GM12878 (cell line): ENCODE results near the gene RAB3A. TPM values are rescaled to one million over a fixed set of nuclear protein-coding genes. Genes with fewer than 3 reads are reported as not detected.

Source experiments
- ATAC-seq: fragments of 200-7000 bp; cut with Tn5 transposase; 3 replicates; pipeline ENCODE4 v1.9.1; 2020; ENCODE audit warnings: mild to moderate bottlenecking, moderate library complexity
- BruUV-seq: library from RNA; stranded (reverse); fragments of 400-500 nt; replicated peaks from 2 replicates; lab custom pipeline; 2021; lab: Mats Ljungman, UMichigan
- CTCF ChIA-PET: fragments of 300-600 bp; sonication (Branson Sonifier 250); formaldehyde crosslinking; extraction: SDS; loops from one replicate; lab custom pipeline; 2021; ENCODE audit warnings: inconsistent platforms; lab: Yijun Ruan, JAX
- POLR2A ChIA-PET: fragments of 350-600 bp; formaldehyde crosslinking; extraction: SDS; loops from one replicate; lab custom pipeline; 2021; ENCODE audit warnings: inconsistent platforms; lab: Charles Lee
- RAD21 ChIA-PET: fragments of 300-600 bp; sonication (Branson Sonifier 250); formaldehyde crosslinking; loops from one replicate; lab custom pipeline; 2023; ENCODE audit warnings: antibody characterized with exemption; ENCODE audit not compliant: unreplicated experiment; lab: Charles Lee
- SMC1A ChIA-PET: fragments of 300-600 bp; sonication (Branson Sonifier 250); formaldehyde crosslinking; loops from one replicate; lab custom pipeline; 2023; ENCODE audit not compliant: unreplicated experiment, uncharacterized antibody; lab: Charles Lee
- DNase-seq: peaks from one replicate; pipeline ENCODE4 v3.0.0-alpha.2; 2011; ENCODE audit warnings: low read depth, low spot score
- FAIRE-seq: peaks from 3 replicates; lab custom pipeline; 2011; peaks lifted over from hg19 to GRCh38; lab: Jason Lieb, UNC
- H2AFZ ChIP-seq: 2 replicates; pipeline ENCODE4 v1.6.0; 2011; ENCODE audit warnings: low read depth, low read length, control low read depth; ENCODE audit not compliant: control insufficient read depth
- H3K27ac ChIP-seq: 2 replicates; pipeline ENCODE4 v1.5.1; 2011; ENCODE audit warnings: control low read depth; ENCODE audit not compliant: control insufficient read depth, insufficient read depth
- H3K27me3 ChIP-seq, 2 experiments: replicated peaks in 1 of 2; 2 replicates each; pipeline versions ENCODE4 v1.6.0 to v1.6.1; 2011; ENCODE audit warnings: low read length in 1 of 2; ENCODE audit not compliant: control insufficient read depth in 2 of 2, insufficient read depth in 2 of 2
- H3K36me3 ChIP-seq, 2 experiments: 2 replicates each; pipeline ENCODE4 v1.5.1; 2011; ENCODE audit warnings: low read length in 1 of 2; ENCODE audit not compliant: control insufficient read depth in 2 of 2, insufficient read depth in 2 of 2
- H3K4me1 ChIP-seq: 2 replicates; pipeline ENCODE4 v1.6.1; 2011; ENCODE audit warnings: mild to moderate bottlenecking, low read length, moderate library complexity, mixed read lengths; ENCODE audit not compliant: control insufficient read depth, insufficient read depth
- H3K4me2 ChIP-seq: 2 replicates; pipeline ENCODE4 v1.6.0; 2011; ENCODE audit warnings: control low read depth; ENCODE audit not compliant: control insufficient read depth, insufficient read depth
- H3K4me3 ChIP-seq: fragments of 200-600 bp; sonication (generic); 2 replicates; pipeline ENCODE4 v1.5.1; 2016
- H3K79me2 ChIP-seq: 2 replicates; pipeline ENCODE4 v1.6.0; 2011; ENCODE audit warnings: low read length; ENCODE audit not compliant: control insufficient read depth, insufficient read depth
- H3K9ac ChIP-seq: 2 replicates; pipeline ENCODE4 v1.8.0; 2011; ENCODE audit warnings: low read length, control low read depth, mixed read lengths; ENCODE audit not compliant: control insufficient read depth, insufficient read depth
- H3K9me3 ChIP-seq: replicated peaks from 3 replicates; pipeline ENCODE4 v1.5.1; 2011; ENCODE audit warnings: mild to moderate bottlenecking, low read length; ENCODE audit not compliant: control insufficient read depth, insufficient read depth
- H4K20me1 ChIP-seq: 2 replicates; pipeline ENCODE4 v1.6.0; 2011; ENCODE audit not compliant: control insufficient read depth, insufficient read depth
- PRDM15 ChIP-seq: fragments of 450-650 bp; formaldehyde crosslinking; IDR thresholded peaks from 2 replicates; pipeline ENCODE4 v1.4.0; 2020; ENCODE audit warnings: mild to moderate bottlenecking, moderate library complexity
- RCOR1 ChIP-seq: conservative IDR thresholded peaks from 2 replicates; pipeline ENCODE4 v1.6.1; 2012; ENCODE audit warnings: low read depth, low read length, improper control_type of control experiment
- SMAD5 ChIP-seq: IDR thresholded peaks from 2 replicates; pipeline ENCODE4 v1.6.1; 2016; ENCODE audit warnings: antibody characterized with exemption, low read depth
- TAF1 ChIP-seq: IDR thresholded peaks from 2 replicates; pipeline ENCODE4 v1.6.1; 2011; ENCODE audit warnings: mild to moderate bottlenecking, low read depth, low read length, borderline replicate concordance
- WGBS: methylation state at CpG from one replicate; pipeline ENCODE4 v1.1.6; 2016; ENCODE audit warnings: low lambda C conversion rate; ENCODE audit not compliant: insufficient replicate concordance, insufficient coverage; ENCODE audit errors: missing lambda C conversion rate; 5-methylcytosine and 5-hydroxymethylcytosine counted together
- in situ Hi-C: fragments of 300-500 bp; cut with MboI; formaldehyde crosslinking; loops from 9 replicates; pipeline ENCODE4 v1.14.3; 2018; ENCODE audit warnings: mixed read lengths
- intact Hi-C: fragments of 100-400 bp; cut with micrococcal nuclease; formaldehyde crosslinking; loops from one replicate; pipeline ENCODE4 v1.14.2; 2022; ENCODE audit not compliant: unreplicated experiment
- polyA plus RNA-seq, 11 experiments: library from polyadenylated mRNA; depleted of rRNA in 4 of 11; unstranded in 6 of 11; stranded (reverse) in 5 of 11; fragments of >200 nt; fragmentation: Nextera tagmentation in 4 of 11; fragmentation: Illumina TruSeq in 1 of 11; extraction: Ambion mirVana in 4 of 11; extraction: Trizol in 1 of 11; gene quantifications; 1 replicate in 1 of 11; 2 replicates in 10 of 11; pipeline versions ENCODE4 v1.2.1 to v1.2.3, GENCODE V29; 2011 to 2016; ENCODE audit warnings: inconsistent platforms in 2 of 11, missing spikeins in 2 of 11, low read depth in 1 of 11
- total RNA-seq, 4 experiments: library from RNA; depleted of rRNA in 3 of 4; stranded (reverse); fragments of >200 nt in 3 of 4; fragmentation: Illumina TruSeq in 1 of 4; extraction: Trizol in 1 of 4; gene quantifications; 2 replicates each; pipeline versions ENCODE4 v1.2.1 to v1.2.3, GENCODE V29; 2013 to 2021

Gene RAB3A
- total and polyA plus RNA-seq, 10 of the 15 experiments (the other 5 are each of a cell fraction or from before 2014, with no cell fraction given): 0.07 to 3.5 (median 1.2) TPM; not detected in 1

- no TSS peak for BruUV-seq
- DNase-seq: no peak
- no peaks in the 10 kb centered on the region for H3K9me3 ChIP-seq
- no peak overlapping the region for H2AFZ ChIP-seq
- SMC1A ChIA-PET: interaction anchor here (0.8 kb wide), 1 partner anchor 172 kb away, joined by 4 read pairs; no protein-coding TSS in a partner anchor
- peaks cover 13% of the 10 kb centered on the region for H3K4me1 ChIP-seq
- CTCF ChIA-PET: interaction anchor here (1.1 to 2.0 kb wide), 4 partner anchors 11 to 35 kb away, joined by 3 to 8 read pairs (median 6); no protein-coding TSS in a partner anchor
- no peak for TF ChIP-seq RCOR1
- TF ChIP-seq TAF1: no peak
- no peak overlapping the region for H3K27ac ChIP-seq
- H3K9ac ChIP-seq: no peak overlapping the region
- no peak for FAIRE-seq
- POLR2A ChIA-PET: no interaction called here
- peaks cover 2 to 3% of the 10 kb centered on the region in 2 experiments; a peak in 3 of 4 replicates for H3K36me3 ChIP-seq
- intact Hi-C loops: no loop called here
- no peak overlapping the region for H3K4me2 ChIP-seq
- in situ Hi-C loops: no loop called here
- WGBS: 69% methylated on average over 20 of the region's 22 CpGs
- H3K79me2 ChIP-seq: peaks cover 11% of the 10 kb centered on the region
- no peaks in the 10 kb centered on the region for H4K20me1 ChIP-seq
- RAD21 ChIA-PET: interaction anchor here (0.6 kb wide), 1 partner anchor 99 kb away, joined by 4 read pairs; no protein-coding TSS in a partner anchor
- ATAC-seq: no peak
- H3K4me3 ChIP-seq: no peak overlapping the region
- H3K27me3 ChIP-seq: no peaks in the 10 kb centered on the region
These were observed 46.9 kb downstream of the RAB3A start for GRCh38 chr19:18156841-18157464.

GRCh38 chr19:18156268-18156667 is 47.6 kb downstream of the RAB3A start:
- BruUV-seq: no TSS peak
- no peak overlapping the region for H3K4me3 ChIP-seq
- ChIA-PET CTCF (interaction anchor here (1.1 to 2.0 kb wide), 2 partner anchors 12 to 36 kb away, joined by 5 to 6 read pairs; no protein-coding TSS in a partner anchor), POLR2A (no interaction called here), RAD21 (no interaction called here), SMC1A (interaction anchor here (0.8 kb wide), 1 partner anchor 173 kb away, joined by 4 read pairs; no protein-coding TSS in a partner anchor)
- no peak overlapping the region for H3K4me2 ChIP-seq
- no peak for ATAC-seq
- in situ Hi-C loops: no loop called here
- intact Hi-C loops: no loop called here
- no peak for DNase-seq
- no peaks in the 10 kb centered on the region; a peak in 2 of 4 replicates for H3K36me3 ChIP-seq
- no peak overlapping the region for H3K9ac ChIP-seq
- H3K79me2 ChIP-seq: peaks cover 11% of the 10 kb centered on the region
- WGBS: 88% methylated on average over 5 of the region's 6 CpGs
- no peak overlapping the region for H3K27ac ChIP-seq
- H2AFZ ChIP-seq: no peak overlapping the region
- TF ChIP-seq PRDM15 (no peak), SMAD5 (no peak)
- no peak for FAIRE-seq
- H3K27me3 ChIP-seq: no peaks in the 10 kb centered on the region
- no peaks in the 10 kb centered on the region for H4K20me1 ChIP-seq
- peaks cover 17% of the 10 kb centered on the region for H3K4me1 ChIP-seq
- no peaks in the 10 kb centered on the region for H3K9me3 ChIP-seq
